A549 (cell line): ENCODE data around the gene XPO5. TPM values are rescaled to one million over a fixed set of nuclear protein-coding genes. Genes with fewer than 3 reads are reported as not detected.

Source experiments
- ATAC-seq, 2 experiments: fragments of 200-7000 bp in 1 of 2; fragments of >200 bp in 1 of 2; cut with Nextera tagmentation in 1 of 2; cut with Tn5 transposase in 1 of 2; 3 replicates each; pipeline versions ENCODE4 v1.8.0 to v1.9.1; 2018 to 2020; ENCODE audit warnings: mild to moderate bottlenecking in 1 of 2, moderate library complexity in 1 of 2
- CTCF ChIA-PET: fragments of 300-600 bp; sonication (Branson Sonifier 250); formaldehyde crosslinking; extraction: SDS; loops from one replicate; lab custom pipeline; 2021; ENCODE audit warnings: antibody characterized with exemption, inconsistent platforms; lab: Yijun Ruan, JAX
- POLR2A ChIA-PET: fragments of 350-600 bp; formaldehyde crosslinking; extraction: SDS; loops from one replicate; lab custom pipeline; 2021; ENCODE audit warnings: antibody characterized with exemption, inconsistent platforms; lab: Yijun Ruan, JAX
- DNase-seq, 2 experiments: peaks; one replicate each; pipeline versions ENCODE4 v3.0.0 to v3.0.0-alpha.2; 2011 to 2016; ENCODE audit warnings: low read depth in 1 of 2, low spot score in 1 of 2
- FAIRE-seq: peaks from 2 replicates; lab custom pipeline; 2011; peaks lifted over from hg19 to GRCh38; lab: Jason Lieb, UNC
- H3K27ac ChIP-seq, 2 experiments: fragments of >200 bp; sonication (Bioruptor Twin); formaldehyde crosslinking; 3 replicates each; pipeline ENCODE4 v1.5.1; 2016 to 2017
- H3K4me1 ChIP-seq: fragments of >200 bp; sonication (Bioruptor Twin); formaldehyde crosslinking; 3 replicates; pipeline ENCODE4 v1.6.1; 2016
- H3K4me2 ChIP-seq: fragments of >200 bp; sonication (Bioruptor Twin); formaldehyde crosslinking; 3 replicates; pipeline ENCODE4 v1.6.1; 2016
- H3K4me3 ChIP-seq: fragments of >200 bp; sonication (Bioruptor Twin); formaldehyde crosslinking; 3 replicates; pipeline ENCODE4 v1.5.1; 2016
- H3K9me3 ChIP-seq: fragments of >200 bp; sonication (Bioruptor Twin); formaldehyde crosslinking; 3 replicates; pipeline ENCODE4 v1.6.1; 2016
- BHLHE40 ChIP-seq: IDR thresholded peaks from 2 replicates; pipeline ENCODE4 v1.6.1; 2012; ENCODE audit warnings: low read depth, low read length, inconsistent platforms
- E2F6 ChIP-seq: IDR thresholded peaks from 2 replicates; pipeline ENCODE4 v1.6.1; 2012; ENCODE audit warnings: low read depth, borderline replicate concordance
- EHMT2 ChIP-seq: fragments of 200-600 bp; sonication (generic); IDR thresholded peaks from 2 replicates; pipeline ENCODE4 v1.6.1; 2016; ENCODE audit warnings: antibody characterized with exemption, low read depth, mild to moderate bottlenecking, moderate library complexity
- ELK1 ChIP-seq: fragments of 150-350 bp; IDR thresholded peaks from 2 replicates; pipeline ENCODE4 v1.6.1; 2014; ENCODE audit warnings: low read depth, mild to moderate bottlenecking, low read length
- ESRRA ChIP-seq: fragments of 150-350 bp; IDR thresholded peaks from 2 replicates; pipeline ENCODE4 v1.6.1; 2014; ENCODE audit warnings: mild to moderate bottlenecking, low read length, borderline replicate concordance
- HEYL ChIP-seq: fragments of 250-450 bp; sonication (Bioruptor Pico); IDR thresholded peaks from 2 replicates; pipeline ENCODE4 v1.8.0; 2021; ENCODE audit warnings: mild to moderate bottlenecking, moderate library complexity
- HOXB13 ChIP-seq: fragments of 250-450 bp; sonication (Bioruptor Pico); IDR thresholded peaks from 2 replicates; pipeline ENCODE4 v1.5.0; 2020; ENCODE audit warnings: low read depth, mild to moderate bottlenecking, moderate library complexity
- HOXB5 ChIP-seq: fragments of 250-450 bp; sonication (Bioruptor Pico); IDR thresholded peaks from 2 replicates; pipeline ENCODE4 v1.5.0; 2020; ENCODE audit warnings: mild to moderate bottlenecking, moderate library complexity
- MAZ ChIP-seq: fragments of 150-350 bp; IDR thresholded peaks from 2 replicates; pipeline ENCODE4 v1.6.1; 2014; ENCODE audit warnings: antibody characterized with exemption, low read depth, low read length, borderline replicate concordance
- NPAS2 ChIP-seq: fragments of 250-450 bp; sonication (Bioruptor Pico); IDR thresholded peaks from 2 replicates; pipeline ENCODE4 v1.8.0; 2022; ENCODE audit warnings: mild to moderate bottlenecking, moderate library complexity, borderline replicate concordance
- RAD21 ChIP-seq, 2 experiments: fragments of >200 bp in 1 of 2; sonication (Bioruptor Twin) in 1 of 2; formaldehyde crosslinking in 1 of 2; IDR thresholded peaks in 1 of 2; conservative IDR thresholded peaks in 1 of 2; 2 replicates in 1 of 2; 3 replicates in 1 of 2; pipeline ENCODE4 v1.6.1; 2012 to 2018; ENCODE audit warnings: inconsistent platforms in 1 of 2
- RNF2 ChIP-seq: fragments of 200-600 bp; sonication (generic); IDR thresholded peaks from 2 replicates; pipeline ENCODE4 v1.6.1; 2016; ENCODE audit warnings: low read depth, mild to moderate bottlenecking, antibody characterized with exemption, moderate library complexity, borderline replicate concordance
- TFCP2L1 ChIP-seq: fragments of 250-450 bp; sonication (Bioruptor Pico); IDR thresholded peaks from 2 replicates; pipeline ENCODE4 v1.5.0; 2021; ENCODE audit warnings: mild to moderate bottlenecking
- TP53 ChIP-seq: fragments of 250-450 bp; sonication (Bioruptor Pico); IDR thresholded peaks from 2 replicates; pipeline ENCODE4 v1.5.0; 2021; ENCODE audit warnings: mild to moderate bottlenecking, moderate library complexity
- ZC3H11A ChIP-seq: fragments of 450-650 bp; IDR thresholded peaks from 2 replicates; pipeline ENCODE4 v1.6.1; 2014; ENCODE audit warnings: antibody characterized with exemption, mild to moderate bottlenecking
- ZNF302 ChIP-seq: fragments of 250-450 bp; sonication (Bioruptor Pico); IDR thresholded peaks from 2 replicates; pipeline ENCODE4 v1.9.0; 2021; ENCODE audit warnings: inconsistent platforms, mild to moderate bottlenecking, moderate library complexity
- WGBS: methylation state at CpG from one replicate; pipeline ENCODE4 v1.1.6; 2017; ENCODE audit errors: missing lambda C conversion rate; 5-methylcytosine and 5-hydroxymethylcytosine counted together
- polyA plus RNA-seq, 4 experiments: library from polyadenylated mRNA; depleted of rRNA in 3 of 4; stranded (reverse); fragments of >200 nt; fragmentation: RNase III in 1 of 4; extraction: RNeasy Plus Mini Kit Qiagen cat#74134 plus additional on column Dnase treatment in 1 of 4; gene quantifications; 2 replicates in 3 of 4; 3 replicates in 1 of 4; pipeline ENCODE4 v1.2.3, GENCODE V29; 2011 to 2017

The XPO5 gene
- polyA plus RNA-seq, 2 of the 4 experiments (the other 2 are of a cell fraction) = 24.8 to 51.0 TPM

GRCh38 chr6:43532201-43532600 lies 43.6 kb downstream of the XPO5 start (continued):
- TF ChIP-seq MAZ (no peak), HOXB5 (CRISPR knock-in tag) (no peak)

- DNase-seq = no peak
- TF ChIP-seq EHMT2 (no peak), ESRRA (no peak)
- no peak for ATAC-seq
- POLR2A ChIA-PET = interaction anchor here (1.0 to 1.2 kb wide), 2 partner anchors 14 to 51 kb away, joined by 3 to 4 read pairs; partner anchors contain the start of genes LRRC73 and XPO5
- WGBS = 97% methylated on average over 10 of the region's 10 CpGs
- H3K4me2 ChIP-seq = no peak overlapping the region
- H3K4me1 ChIP-seq = no peaks in the 10 kb centered on the region
- H3K9me3 ChIP-seq = no peaks in the 10 kb centered on the region
- H3K27ac ChIP-seq = no peak overlapping the region
- no peak overlapping the region for H3K4me3 ChIP-seq
- CTCF ChIA-PET = interaction anchor here (0.6 to 1.0 kb wide), 3 partner anchors 18 to 51 kb away, joined by 3 to 4 read pairs (median 3); no protein-coding TSS in a partner anchor
- FAIRE-seq = no peak
Measured at GRCh38 chr6:43524483-43524961, 51.3 kb downstream of the XPO5 start.

- ChIA-PET POLR2A (no interaction called here), CTCF (no interaction called here)
- H3K27ac ChIP-seq = no peak overlapping the region
- no peak for FAIRE-seq
- WGBS = no CpG with 5 or more reads among the region's 3 CpGs
- no peak overlapping the region for H3K4me2 ChIP-seq
- H3K4me3 ChIP-seq = no peak overlapping the region
- peaks cover 6% of the 10 kb centered on the region; the same call in 2 of the 3 replicates for H3K4me1 ChIP-seq
- ATAC-seq = no peak
- TF ChIP-seq NPAS2 (CRISPR knock-in tag) (no peak), HEYL (CRISPR knock-in tag) (no peak), ELK1 (no peak), RNF2 (no peak), ZC3H11A (no peak), HOXB13 (no peak), RAD21 (conservative IDR thresholded peaks at IDR 0.05 in 1 of 2, IDR thresholded peaks at IDR 0.05 in 1 of 2) (no peak), E2F6 (no peak), BHLHE40 (no peak)
- no peaks in the 10 kb centered on the region for H3K9me3 ChIP-seq
- DNase-seq = no peak
Measured at GRCh38 chr6:43523284-43523683, 52.6 kb downstream of the XPO5 start.

GRCh38 chr6:43522547-43523261 lies 53.1 kb downstream of the XPO5 start:
- no peaks in the 10 kb centered on the region for H3K9me3 ChIP-seq
- H3K4me2 ChIP-seq = no peak overlapping the region
- no peak overlapping the region for H3K27ac ChIP-seq
- ATAC-seq = no peak
- CTCF ChIA-PET = interaction anchor here (1.2 kb wide), 1 partner anchor 526 kb away, joined by 3 read pairs; no protein-coding TSS in a partner anchor
- FAIRE-seq = no peak
- POLR2A ChIA-PET = no interaction called here
- TF ChIP-seq TFCP2L1 (CRISPR knock-in tag) (no peak), ELK1 (no peak), TP53 (CRISPR knock-in tag) (no peak), ZNF302 (CRISPR knock-in tag) (no peak)
- peaks cover 10% of the 10 kb centered on the region; the same call in 2 of the 3 replicates for H3K4me1 ChIP-seq
- 94% methylated on average over 8 of the region's 8 CpGs for WGBS
- no peak overlapping the region for H3K4me3 ChIP-seq
- no peak for DNase-seq
